Measurements from ENCODE around the gene ABCA1.
"Not testable (repeated sequence)": the region's sequence is repeated elsewhere in the genome, so short reads cannot be mapped to it uniquely, and the experiment has no call there.

Gene ABCA1

GRCh38 chr9:104868303-104868686 is 59.7 kb downstream of the ABCA1 start:
- DNase-seq = peak; percentile 72

GRCh38 chr9:104866191-104866590 is 61.8 kb downstream of the ABCA1 start:
- no peak for DNase-seq

GRCh38 chr9:104864675-104865104 is 63.3 kb downstream of the ABCA1 start:
- no peak for DNase-seq

- peak; percentile 81 for DNase-seq
These were observed 64.6 kb downstream of the ABCA1 start for GRCh38 chr9:104863180-104863883.

- no peak for DNase-seq
These were observed 66.6 kb downstream of the ABCA1 start for GRCh38 chr9:104861397-104861796.

- DNase-seq = no peak
These were observed 67.7 kb downstream of the ABCA1 start for GRCh38 chr9:104860263-104860662.

GRCh38 chr9:104858846-104859245 is 69.1 kb downstream of the ABCA1 start:
- DNase-seq = no peak

- no peak for DNase-seq
These were observed 69.7 kb downstream of the ABCA1 start for GRCh38 chr9:104858271-104858670.

- no peak for DNase-seq
These were observed 71.5 kb downstream of the ABCA1 start for GRCh38 chr9:104856413-104856941.

GRCh38 chr9:104855807-104856206 is 72.1 kb downstream of the ABCA1 start:
- no peak for DNase-seq

- DNase-seq = not testable (repeated sequence)
These were observed 72.7 kb downstream of the ABCA1 start for GRCh38 chr9:104855258-104855657.

GRCh38 chr9:104854613-104855012 is 73.3 kb downstream of the ABCA1 start:
- DNase-seq = no peak

- DNase-seq = no peak
These were observed 74.3 kb downstream of the ABCA1 start for GRCh38 chr9:104853683-104854082.

- DNase-seq = no peak
These were observed 74.8 kb downstream of the ABCA1 start for GRCh38 chr9:104853159-104853558.

- DNase-seq = no peak
These were observed 76.4 kb downstream of the ABCA1 start for GRCh38 chr9:104851546-104851920.

- no peak for DNase-seq
These were observed 77.0 kb downstream of the ABCA1 start for GRCh38 chr9:104850786-104851545.

- no peak for DNase-seq
These were observed 78.9 kb downstream of the ABCA1 start for GRCh38 chr9:104849023-104849422.

- no peak for DNase-seq
These were observed 83.2 kb downstream of the ABCA1 start for GRCh38 chr9:104844710-104845109.

GRCh38 chr9:104843644-104844240 is 84.2 kb downstream of the ABCA1 start:
- DNase-seq = no peak

GRCh38 chr9:104842698-104843097 is 85.3 kb downstream of the ABCA1 start:
- DNase-seq = no peak

GRCh38 chr9:104841601-104842141 is 86.3 kb downstream of the ABCA1 start:
- DNase-seq = no peak

- DNase-seq = no peak
These were observed 89.0 kb downstream of the ABCA1 start for GRCh38 chr9:104838958-104839357.

- DNase-seq = no peak
These were observed 91.2 kb downstream of the ABCA1 start for GRCh38 chr9:104836767-104837166.

GRCh38 chr9:104836235-104836634 is 91.7 kb downstream of the ABCA1 start:
- peak; percentile 71 for DNase-seq

Measured in islet precursor cell (in vitro differentiated cells).